Transverse colon (tissue), 3 donors: Measurements from ENCODE around the gene ARL4C.

ENCODE experiments used
- CTCF ChIP-seq, 5 experiments: fragments of 200-600 bp in 3 of 5; fragments of 450-650 bp in 2 of 5; sonication (generic) in 3 of 5; IDR thresholded peaks; 1 replicate in 2 of 5; 2 replicates in 3 of 5; pipeline ENCODE4 v1.5.1; 2016 to 2017; ENCODE audit warnings: antibody characterized with exemption in 5 of 5, inconsistent platforms in 3 of 5, mild to moderate bottlenecking in 2 of 5, moderate library complexity in 1 of 5
- POLR2A ChIP-seq: fragments of 450-650 bp; IDR thresholded peaks from one replicate; pipeline ENCODE4 v1.6.1; 2016; ENCODE audit warnings: antibody characterized with exemption, mild to moderate bottlenecking, moderate library complexity

GRCh38 chr2:234528410-234529148, 31.7 kb upstream of the ARL4C start:
- TF ChIP-seq POLR2A (no peak), CTCF (IDR thresholded peaks at IDR 0.05) (no peak)
